Measurements from ENCODE around the gene TXLNA.

Gene TXLNA

DNA sequence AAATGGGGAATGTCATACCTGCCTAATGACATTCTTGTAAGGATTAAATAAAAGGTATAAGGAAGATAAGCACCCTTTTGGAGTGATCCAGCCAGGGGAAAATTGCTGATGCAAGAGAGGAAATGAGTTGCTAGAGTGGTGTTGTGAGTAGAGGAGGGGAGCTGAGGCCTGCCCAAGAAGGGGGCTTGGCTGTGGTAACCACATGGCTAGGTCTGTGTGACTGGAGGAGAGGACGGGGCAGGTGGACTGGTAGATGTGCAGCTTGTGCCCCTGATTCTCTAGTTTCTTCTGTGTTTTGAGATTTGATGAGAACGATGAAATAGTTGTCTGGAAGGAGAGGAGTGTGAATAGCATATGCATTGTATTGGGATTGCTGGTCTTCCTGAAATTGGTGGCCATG, 6.6 kb downstream of the TXLNA start:
- DNase-seq, result no peak

- no peak for DNase-seq
These were observed 7.0 kb downstream of the TXLNA start for GRCh38 chr1:32186491-32186890.

- DNase-seq, result no peak
These were observed 8.4 kb downstream of the TXLNA start for GRCh38 chr1:32187850-32188249.

GRCh38 chr1:32192220-32192948, 12.9 kb downstream of the TXLNA start:
- DNase-seq, result no peak

DNA sequence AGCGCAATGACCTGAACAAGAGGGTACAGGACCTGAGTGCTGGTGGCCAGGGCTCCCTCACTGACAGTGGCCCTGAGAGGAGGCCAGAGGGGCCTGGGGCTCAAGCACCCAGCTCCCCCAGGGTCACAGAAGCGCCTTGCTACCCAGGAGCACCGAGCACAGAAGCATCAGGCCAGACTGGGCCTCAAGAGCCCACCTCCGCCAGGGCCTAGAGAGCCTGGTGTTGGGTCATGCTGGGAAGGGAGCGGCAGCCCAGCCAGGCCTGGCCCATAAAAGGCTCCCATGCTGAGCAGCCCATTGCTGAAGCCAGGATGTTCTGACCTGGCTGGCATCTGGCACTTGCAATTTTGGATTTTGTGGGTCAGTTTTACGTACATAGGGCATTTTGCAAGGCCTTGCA, 15.5 kb downstream of the TXLNA start:
- DNase-seq, result no peak

GRCh38 chr1:32195531-32195930, 16.1 kb downstream of the TXLNA start:
- DNase-seq, result no peak

DNA sequence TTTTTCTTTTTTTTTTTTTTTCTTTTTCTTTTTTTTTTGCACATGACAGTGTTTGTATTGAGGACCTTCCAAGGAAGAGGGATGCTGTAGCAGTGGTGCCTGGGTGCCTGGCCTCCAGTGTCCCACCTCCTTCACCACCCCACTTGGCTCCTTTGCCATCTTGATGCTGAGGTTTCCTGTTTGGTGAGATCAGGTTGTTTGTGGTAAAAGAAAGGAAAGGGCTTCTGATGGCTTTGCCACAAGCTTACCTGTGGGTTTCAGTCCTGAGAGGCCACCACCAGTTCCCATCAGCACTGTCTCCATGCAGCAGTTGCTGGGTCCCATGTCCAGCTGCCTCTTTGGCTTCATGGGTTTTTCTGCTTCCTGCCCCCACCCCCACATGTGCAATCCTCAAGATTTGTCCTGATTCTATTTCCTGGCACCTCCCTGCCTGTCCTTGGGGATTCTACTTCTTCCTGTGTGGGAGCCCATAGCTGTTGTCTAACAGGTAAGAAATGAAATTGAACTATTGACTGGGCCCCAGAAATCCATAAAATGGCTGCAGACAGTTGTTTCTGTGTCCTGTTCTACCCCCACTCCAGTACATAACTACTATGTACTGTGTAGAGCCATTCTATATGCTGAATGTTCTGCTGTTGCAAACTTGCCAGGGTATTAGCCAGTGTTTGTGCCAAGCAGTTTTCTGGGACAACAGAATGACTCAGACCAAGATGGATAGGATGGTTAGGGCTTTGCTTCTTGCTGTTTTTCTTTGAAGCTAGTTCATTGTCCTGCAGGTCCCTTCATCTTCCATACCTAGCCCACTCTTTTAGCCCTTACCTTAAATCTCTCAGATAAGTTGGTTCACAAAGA, 16.7 kb downstream of the TXLNA start:
- no peak for DNase-seq

- no peak for DNase-seq
These were observed 17.6 kb downstream of the TXLNA start for GRCh38 chr1:32197074-32197473.

- no peak for DNase-seq
These were observed 18.4 kb downstream of the TXLNA start for GRCh38 chr1:32197837-32198236.

- DNase-seq, result no peak
These were observed 19.0 kb downstream of the TXLNA start for GRCh38 chr1:32198237-32199042.

DNA sequence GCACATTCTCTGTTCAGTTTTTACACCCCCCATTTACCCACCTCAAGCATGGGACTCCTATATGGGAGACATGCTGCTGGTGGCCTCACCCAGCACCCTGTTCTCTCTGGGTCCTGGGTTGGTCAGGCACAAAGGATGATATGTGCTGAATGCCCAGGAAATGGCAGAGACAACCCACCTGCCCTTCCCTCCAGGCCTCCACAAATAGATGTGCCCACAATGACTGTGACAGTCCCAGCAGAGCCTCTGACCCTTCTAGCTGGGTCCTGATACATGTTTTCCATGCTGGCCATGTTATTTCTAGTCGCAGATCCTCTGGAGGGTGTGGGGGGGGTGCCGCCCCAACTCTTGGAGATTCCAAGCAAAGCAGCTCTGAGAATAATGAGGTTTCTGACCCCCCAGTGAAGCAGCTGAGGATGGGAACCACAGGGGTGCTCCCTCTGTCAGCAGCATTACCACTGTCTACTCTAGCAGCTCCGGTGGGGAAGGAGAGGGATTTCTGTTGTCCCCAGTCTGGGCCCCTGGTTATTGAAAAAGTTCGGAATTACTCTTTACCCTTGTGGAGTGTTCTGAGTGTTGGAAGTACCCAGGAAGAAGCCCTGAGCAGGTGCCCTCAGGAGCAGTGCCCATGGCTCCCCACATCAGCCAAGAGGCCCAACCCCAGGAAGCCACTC, 19.7 kb downstream of the TXLNA start:
- DNase-seq, result no peak

DNA sequence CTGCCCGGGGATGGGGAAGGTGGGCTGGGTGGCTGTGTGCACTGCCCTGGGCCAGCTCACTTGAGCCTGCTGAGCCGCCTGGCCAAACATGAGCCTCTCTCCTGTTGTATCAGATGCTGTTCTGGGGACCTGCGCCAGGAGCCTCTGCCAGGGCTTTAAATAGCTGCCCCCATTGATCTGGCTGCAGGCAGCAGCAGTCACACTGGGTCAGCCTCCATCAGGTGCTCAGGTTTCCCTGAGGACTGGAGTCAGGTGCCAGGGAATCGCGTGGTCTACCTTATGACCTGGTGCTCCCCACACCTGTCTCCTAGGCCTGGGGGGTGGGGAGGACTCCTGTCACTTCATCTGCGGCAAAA, 20.2 kb downstream of the TXLNA start:
- no peak for DNase-seq

GRCh38 chr1:32200226-32201010, 20.9 kb downstream of the TXLNA start, which contains the start of gene CCDC28B:
TSS of gene CCDC28B (plus strand) at chr1:32200595. CDS start at chr1:32201936, 1,341 bp downstream.
- DNase-seq, result peak; percentile 56

DNA sequence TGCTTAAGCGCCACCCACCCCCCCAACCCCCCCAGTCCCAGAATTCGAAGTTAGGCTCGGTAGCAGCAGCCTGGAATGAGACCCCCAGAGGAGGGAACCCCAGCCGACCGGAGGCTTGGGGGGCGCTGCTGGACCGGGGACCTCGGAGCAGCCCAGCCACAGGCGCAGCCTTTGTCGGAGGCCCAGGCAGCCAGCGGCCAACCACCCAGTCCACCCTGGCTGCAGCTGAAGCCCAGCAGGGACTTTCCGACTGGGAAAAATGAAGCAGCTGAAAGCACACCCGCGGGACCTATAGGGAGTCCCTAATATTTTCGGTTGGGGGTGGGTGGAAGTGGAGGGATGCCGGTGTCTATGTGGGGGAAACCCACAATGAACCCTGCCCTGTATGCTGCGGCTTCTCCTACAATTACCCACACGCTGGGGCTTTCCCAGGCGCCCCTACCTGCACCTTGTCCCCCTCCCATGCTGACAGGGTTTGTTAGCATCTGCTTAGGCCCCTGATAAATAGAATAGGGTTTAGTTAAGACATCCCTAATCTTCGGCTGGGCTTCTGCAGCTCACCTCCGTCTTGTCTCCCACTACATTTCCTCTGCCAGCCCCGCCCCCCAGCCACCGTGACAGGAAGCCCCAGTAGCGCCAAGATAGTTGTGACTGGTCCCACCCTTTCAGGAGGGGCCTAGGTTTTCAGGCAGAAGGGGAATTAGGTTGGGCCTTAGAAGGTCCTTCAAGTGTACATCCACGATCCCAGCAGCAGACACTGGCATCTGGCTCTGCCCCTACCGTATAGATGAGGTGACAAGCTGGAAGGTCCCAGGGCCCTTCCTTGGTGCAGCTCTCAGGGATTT, 21.8 kb downstream of the TXLNA start:
- DNase-seq, result peak; percentile 32

DNA sequence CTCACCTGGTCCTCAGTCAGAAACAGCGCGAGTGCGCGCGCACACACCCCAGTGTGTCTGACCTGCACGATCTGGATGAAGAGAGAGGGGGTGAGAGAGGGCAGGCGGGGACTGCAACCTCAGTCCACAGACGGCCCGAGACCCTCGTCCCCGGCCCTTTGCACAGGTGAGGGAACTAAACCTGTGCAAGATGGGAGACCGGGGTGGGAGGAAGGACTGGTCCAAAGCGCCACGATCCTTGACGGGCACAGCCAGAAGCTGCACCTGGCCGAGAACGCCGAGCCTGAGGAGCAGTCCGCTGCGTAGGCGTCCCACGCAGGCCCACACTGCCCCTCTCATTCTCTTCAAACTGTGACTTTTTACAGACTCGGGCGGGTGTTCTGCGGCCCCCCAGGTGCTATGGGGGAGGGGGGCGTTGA, 25.5 kb downstream of the TXLNA start:
- no peak for DNase-seq

GRCh38 chr1:32205401-32206370, 26.2 kb downstream of the TXLNA start, which contains the start of gene IQCC:
TSS of gene IQCC (plus strand) at chr1:32205671. CDS start at chr1:32205682, 11 bp downstream.
- DNase-seq, result peak; percentile 70

GRCh38 chr1:32208469-32208868, 29.0 kb downstream of the TXLNA start:
- no peak for DNase-seq

DNA sequence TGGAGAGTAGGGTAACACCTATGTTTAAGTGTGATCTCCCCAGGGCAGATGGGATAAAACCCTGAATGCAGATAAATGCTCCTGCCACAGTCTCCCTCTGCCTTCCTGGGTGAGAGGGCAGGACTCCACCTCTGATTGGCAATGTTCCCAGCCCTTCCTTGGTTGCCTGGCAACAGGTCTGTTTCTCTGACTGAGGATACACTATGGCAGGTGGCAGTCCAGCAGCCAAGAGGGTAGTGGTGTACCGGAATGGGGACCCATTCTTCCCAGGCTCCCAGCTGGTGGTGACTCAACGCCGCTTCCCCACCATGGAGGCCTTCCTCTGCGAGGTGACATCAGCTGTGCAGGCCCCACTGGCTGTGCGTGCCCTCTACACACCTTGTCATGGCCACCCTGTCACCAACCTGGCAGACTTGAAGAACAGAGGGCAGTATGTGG, 29.4 kb downstream of the TXLNA start, which contains the start of gene DCDC2B:
DCDC2B (plus strand) TSS at position 199 of the 438 bp plus-strand sequence; CDS start at position 204, 5 bp downstream.
- DNase-seq, result no peak

All from T1000 (cell line).